Dendritic cell treated with granulocyte-macrophage colony-stimulating factor and Interleukin-4, amounts not matched to agents 40 ng/mL and 50 ng/mL, for 4 days (primary cell): ENCODE results near the gene PTPRN2.

Experiments used
- H3K27ac Mint-ChIP-seq: one replicate; pipeline ENCODE4 v1.8.0; 2022; ENCODE audit warnings: mild to moderate bottlenecking, mixed read lengths
- H3K27me3 Mint-ChIP-seq: one replicate; pipeline ENCODE4 v1.8.0; 2022; ENCODE audit warnings: mild to moderate bottlenecking, mixed read lengths
- H3K36me3 Mint-ChIP-seq: one replicate; pipeline ENCODE4 v1.8.0; 2022; ENCODE audit warnings: low read depth, mixed read lengths
- H3K4me1 Mint-ChIP-seq: one replicate; pipeline ENCODE4 v1.8.0; 2022; ENCODE audit warnings: low read depth, mixed read lengths
- H3K4me3 Mint-ChIP-seq: one replicate; pipeline ENCODE4 v1.8.0; 2022; ENCODE audit warnings: mild to moderate bottlenecking, moderate library complexity, mixed read lengths
- H3K9me3 Mint-ChIP-seq: one replicate; pipeline ENCODE4 v1.8.0; 2022; ENCODE audit warnings: mixed read lengths
- intact Hi-C: fragments of 100-400 bp; cut with micrococcal nuclease; formaldehyde crosslinking; loops from one replicate; pipeline ENCODE4 v1.15.0; 2022

Gene PTPRN2

GRCh38 chr7:157807510-157807909, 780.1 kb downstream of the PTPRN2 start:
- Mint-ChIP-seq H3K4me1 (no peaks in the 10 kb centered on the region), H3K27me3 (peaks cover 6% of the 10 kb centered on the region)
- intact Hi-C loops, result no loop called here

GRCh38 chr7:157806711-157807110, 780.9 kb downstream of the PTPRN2 start:
- H3K4me1 Mint-ChIP-seq, result no peaks in the 10 kb centered on the region
- H3K9me3 Mint-ChIP-seq, result peaks cover 10% of the 10 kb centered on the region
- no peaks in the 10 kb centered on the region for H3K36me3 Mint-ChIP-seq
- H3K27me3 Mint-ChIP-seq, result peaks cover 6% of the 10 kb centered on the region
- H3K4me3 Mint-ChIP-seq, result no peak overlapping the region
- intact Hi-C loops, result no loop called here
- H3K27ac Mint-ChIP-seq, result no peak overlapping the region

More at GRCh38 chr7:157807510-157807909, 780.1 kb downstream of the PTPRN2 start:
- H3K4me3 Mint-ChIP-seq, result no peak overlapping the region
- peaks cover 10% of the 10 kb centered on the region for H3K9me3 Mint-ChIP-seq
- no peak overlapping the region for H3K27ac Mint-ChIP-seq
- H3K36me3 Mint-ChIP-seq, result no peaks in the 10 kb centered on the region

DNA sequence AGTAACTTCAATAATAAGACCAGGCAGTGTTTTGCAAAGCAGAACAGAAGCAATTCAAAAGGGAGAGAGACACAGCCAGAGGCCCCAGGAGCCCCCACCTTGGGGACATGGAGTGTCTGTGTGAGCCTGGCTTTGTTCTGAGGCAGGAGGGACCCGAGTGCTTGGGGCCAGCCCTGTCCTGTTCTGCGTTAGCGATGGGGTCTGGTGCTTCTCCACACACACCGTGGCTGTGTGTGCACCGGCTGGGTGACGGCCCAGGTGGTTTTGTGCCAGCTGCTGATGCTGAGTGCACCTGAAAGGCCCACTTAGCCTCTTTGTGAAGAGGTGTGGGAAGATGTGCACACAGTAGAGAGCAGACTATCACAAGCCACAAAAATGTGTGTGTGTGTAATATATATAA, 781.9 kb downstream of the PTPRN2 start:
- no peak overlapping the region for H3K4me3 Mint-ChIP-seq
- H3K27me3 Mint-ChIP-seq, result peaks cover 8% of the 10 kb centered on the region
- H3K4me1 Mint-ChIP-seq, result no peaks in the 10 kb centered on the region
- no peaks in the 10 kb centered on the region for H3K36me3 Mint-ChIP-seq
- intact Hi-C loops, result no loop called here
- no peak overlapping the region for H3K27ac Mint-ChIP-seq
- peaks cover 10% of the 10 kb centered on the region for H3K9me3 Mint-ChIP-seq

GRCh38 chr7:157803906-157804305, 783.7 kb downstream of the PTPRN2 start:
- Mint-ChIP-seq H3K27ac (no peak overlapping the region), H3K27me3 (peaks cover 9% of the 10 kb centered on the region), H3K4me1 (no peaks in the 10 kb centered on the region), H3K9me3 (peaks cover 10% of the 10 kb centered on the region), H3K36me3 (no peaks in the 10 kb centered on the region), H3K4me3 (no peak overlapping the region)
- intact Hi-C loops, result no loop called here

DNA sequence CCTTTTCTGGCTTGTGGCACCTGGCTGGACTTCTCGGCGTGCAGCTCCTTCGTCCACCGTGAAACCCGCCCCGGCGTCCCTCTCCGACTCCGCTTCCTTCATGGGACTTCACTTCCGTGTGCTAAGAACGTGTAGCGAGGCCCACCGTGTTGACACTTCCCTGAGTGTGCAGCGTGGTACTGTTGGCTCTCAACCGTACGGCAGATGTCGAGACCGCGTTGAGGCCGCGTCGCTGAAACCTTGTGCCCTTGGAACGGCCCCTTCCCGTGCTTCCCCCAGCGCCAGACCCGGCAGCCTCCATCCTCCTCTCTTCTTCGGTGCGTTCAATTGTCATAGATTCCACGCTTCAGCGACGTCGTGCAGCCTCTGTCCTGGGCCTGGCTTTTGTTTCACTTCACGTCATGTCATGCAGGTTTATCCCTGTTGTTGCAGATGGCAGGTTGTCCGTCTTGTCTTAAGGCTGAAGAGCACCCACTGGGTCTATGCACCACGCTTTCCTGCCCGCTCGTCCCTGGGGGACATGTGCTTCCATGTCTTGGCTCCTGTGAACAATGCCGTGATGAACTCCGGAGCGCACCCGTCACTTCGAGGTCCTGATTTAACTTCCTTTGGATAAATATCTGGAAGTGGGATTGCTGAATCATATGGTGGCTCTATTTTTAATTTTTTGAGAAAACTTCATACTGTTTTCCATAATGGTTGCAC, 785.5 kb downstream of the PTPRN2 start:
- intact Hi-C loops, result no loop called here
- no peak overlapping the region for H3K27ac Mint-ChIP-seq
- H3K4me1 Mint-ChIP-seq, result no peaks in the 10 kb centered on the region
- H3K36me3 Mint-ChIP-seq, result no peaks in the 10 kb centered on the region
- no peaks in the 10 kb centered on the region for H3K9me3 Mint-ChIP-seq
- H3K27me3 Mint-ChIP-seq, result peaks cover 9% of the 10 kb centered on the region
- no peak overlapping the region for H3K4me3 Mint-ChIP-seq

DNA sequence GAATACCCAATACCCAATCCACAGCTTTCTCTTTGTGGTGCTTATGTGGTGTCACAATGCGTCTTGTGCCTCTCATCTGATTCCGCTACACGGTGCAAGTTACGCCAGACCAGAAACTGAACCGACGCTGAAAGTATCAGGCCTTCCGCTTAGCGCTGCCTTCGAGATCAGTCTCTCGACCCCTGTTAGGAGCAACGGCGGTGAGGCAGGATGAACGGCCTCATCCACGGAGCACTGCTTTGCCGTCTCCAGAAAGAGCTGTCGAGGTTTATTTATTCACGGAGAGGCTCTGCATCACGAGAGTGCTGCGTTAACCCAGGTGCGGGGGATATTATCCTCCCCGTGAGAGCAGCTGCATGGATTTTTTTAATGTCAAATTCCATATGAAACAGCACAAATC, 786.5 kb downstream of the PTPRN2 start:
- no peak overlapping the region for H3K4me3 Mint-ChIP-seq
- H3K9me3 Mint-ChIP-seq, result no peaks in the 10 kb centered on the region
- H3K27ac Mint-ChIP-seq, result no peak overlapping the region
- H3K4me1 Mint-ChIP-seq, result no peaks in the 10 kb centered on the region
- no peaks in the 10 kb centered on the region for H3K36me3 Mint-ChIP-seq
- intact Hi-C loops, result no loop called here
- peaks cover 9% of the 10 kb centered on the region for H3K27me3 Mint-ChIP-seq

DNA sequence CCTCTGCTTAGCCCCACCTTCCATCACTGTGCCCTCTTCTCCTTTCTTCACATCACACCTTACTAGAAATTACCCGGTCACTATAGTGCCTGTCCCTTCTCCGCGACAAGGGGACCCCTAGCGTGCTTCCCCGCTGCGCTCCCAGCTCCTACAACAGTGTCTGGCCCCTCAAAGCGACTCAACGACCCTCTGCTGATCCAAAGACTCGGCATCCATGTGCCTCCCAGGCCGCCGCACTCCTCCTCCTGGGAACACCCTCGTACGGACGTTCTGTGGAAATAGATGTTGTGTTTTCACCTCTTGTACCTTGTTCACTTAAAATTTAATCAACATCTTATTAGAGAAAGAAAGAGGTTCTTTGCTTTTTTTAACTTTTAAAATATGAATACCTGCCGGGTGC, 787.3 kb downstream of the PTPRN2 start:
- intact Hi-C loops, result no loop called here
- Mint-ChIP-seq H3K4me3 (no peak overlapping the region), H3K4me1 (no peaks in the 10 kb centered on the region), H3K36me3 (no peaks in the 10 kb centered on the region), H3K9me3 (no peaks in the 10 kb centered on the region), H3K27ac (no peak overlapping the region), H3K27me3 (peaks cover 9% of the 10 kb centered on the region)

GRCh38 chr7:157799076-157799685, 788.4 kb downstream of the PTPRN2 start:
- peaks cover 7% of the 10 kb centered on the region for H3K27me3 Mint-ChIP-seq

DNA sequence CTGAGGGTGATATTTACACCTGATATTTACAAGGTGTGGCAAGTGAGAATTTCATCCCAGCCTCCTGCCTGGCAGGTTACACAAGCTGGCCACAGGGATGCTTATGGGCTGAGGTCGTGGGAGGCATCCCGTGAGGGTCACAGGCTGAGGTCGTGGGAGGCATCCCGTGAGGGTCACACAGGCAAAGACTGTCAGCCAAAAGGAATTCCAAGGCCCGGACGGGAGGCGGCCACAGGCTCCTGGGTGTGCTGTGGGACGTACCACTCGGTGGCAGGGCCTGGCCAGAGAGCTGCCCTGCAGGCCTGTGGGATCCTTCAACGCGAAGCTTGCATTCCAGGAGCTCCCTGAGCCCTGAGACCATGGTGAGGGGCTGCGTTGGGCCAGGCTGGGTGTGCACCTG, 790.3 kb downstream of the PTPRN2 start:
- H3K9me3 Mint-ChIP-seq, result no peaks in the 10 kb centered on the region
- H3K36me3 Mint-ChIP-seq, result no peaks in the 10 kb centered on the region
- peaks cover 7% of the 10 kb centered on the region for H3K27me3 Mint-ChIP-seq
- no peaks in the 10 kb centered on the region for H3K4me1 Mint-ChIP-seq
- no peak overlapping the region for H3K27ac Mint-ChIP-seq
- H3K4me3 Mint-ChIP-seq, result no peak overlapping the region
- intact Hi-C loops, result no loop called here

More at GRCh38 chr7:157799076-157799685, 788.4 kb downstream of the PTPRN2 start:
- Mint-ChIP-seq H3K27ac (no peak overlapping the region), H3K4me3 (no peak overlapping the region), H3K4me1 (no peaks in the 10 kb centered on the region), H3K36me3 (no peaks in the 10 kb centered on the region), H3K9me3 (no peaks in the 10 kb centered on the region)
- intact Hi-C loops, result no loop called here

DNA sequence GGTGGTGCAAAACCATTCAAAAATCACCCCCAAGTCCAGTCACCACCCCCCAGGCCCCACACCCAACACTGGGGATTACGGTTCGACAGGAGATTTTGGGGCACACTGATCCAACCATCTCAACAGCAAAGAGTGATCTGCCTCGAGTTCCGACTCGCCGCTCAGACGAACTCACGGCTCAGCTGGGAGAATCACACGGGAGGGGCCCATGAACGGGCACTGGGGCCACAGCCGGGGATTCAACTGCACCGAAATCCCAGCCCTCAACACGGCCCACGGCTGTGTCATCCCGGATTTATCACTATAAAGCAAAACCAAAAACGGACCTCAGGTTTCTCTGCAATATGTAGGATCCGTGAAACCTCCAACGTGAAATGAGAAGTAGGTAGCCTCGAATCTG, 790.8 kb downstream of the PTPRN2 start:
- Mint-ChIP-seq H3K27ac (no peak overlapping the region), H3K4me1 (no peaks in the 10 kb centered on the region), H3K4me3 (no peak overlapping the region), H3K36me3 (no peaks in the 10 kb centered on the region), H3K9me3 (no peaks in the 10 kb centered on the region), H3K27me3 (peaks cover 7% of the 10 kb centered on the region)
- intact Hi-C loops, result no loop called here

DNA sequence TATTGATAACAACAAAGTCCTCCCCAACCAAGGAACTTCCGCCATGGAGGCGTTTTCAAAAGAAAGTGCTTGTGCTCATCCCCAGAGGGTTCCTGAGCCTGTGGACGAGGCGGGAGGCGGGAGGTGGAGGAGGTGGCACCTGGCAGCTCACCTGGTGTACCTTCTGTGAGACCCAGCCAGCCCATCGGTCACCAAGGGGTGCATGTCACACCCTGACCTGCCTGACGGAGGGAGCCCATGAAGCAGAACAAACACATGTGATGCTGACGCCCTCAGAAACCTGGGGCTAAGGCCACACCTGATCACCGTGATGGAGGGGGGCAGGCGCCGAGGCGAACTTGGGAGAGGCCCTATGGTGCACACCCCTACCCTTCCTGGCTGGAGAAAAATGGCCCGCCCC, 792.0 kb downstream of the PTPRN2 start:
- H3K4me1 Mint-ChIP-seq, result no peaks in the 10 kb centered on the region
- intact Hi-C loops, result no loop called here
- H3K27me3 Mint-ChIP-seq, result peaks cover 5% of the 10 kb centered on the region
- H3K9me3 Mint-ChIP-seq, result no peaks in the 10 kb centered on the region
- H3K27ac Mint-ChIP-seq, result no peak overlapping the region
- no peaks in the 10 kb centered on the region for H3K36me3 Mint-ChIP-seq
- no peak overlapping the region for H3K4me3 Mint-ChIP-seq

DNA sequence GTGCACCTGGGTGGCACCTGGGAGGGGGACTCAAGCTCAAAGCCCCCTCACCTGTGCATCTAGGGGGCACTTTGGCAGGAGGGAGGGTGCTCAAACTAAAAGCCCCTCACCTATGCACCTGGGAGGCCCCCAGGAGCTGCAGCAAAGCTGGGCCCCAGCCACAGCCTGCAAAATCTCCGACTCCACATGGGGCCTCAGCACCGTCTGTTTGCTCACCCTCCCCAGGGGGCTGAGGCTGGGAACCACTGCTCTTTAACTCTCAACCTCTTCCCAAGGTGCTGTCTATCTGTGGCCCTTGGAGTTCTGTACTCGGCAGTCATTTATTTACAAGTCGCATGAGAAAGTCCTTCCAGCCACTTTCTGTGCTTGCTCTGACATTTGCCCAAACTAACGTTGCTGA, 792.4 kb downstream of the PTPRN2 start:
- Mint-ChIP-seq H3K27ac (no peak overlapping the region), H3K27me3 (peaks cover 4% of the 10 kb centered on the region), H3K4me1 (no peaks in the 10 kb centered on the region), H3K36me3 (no peaks in the 10 kb centered on the region), H3K9me3 (no peaks in the 10 kb centered on the region), H3K4me3 (no peak overlapping the region)
- intact Hi-C loops, result no loop called here

DNA sequence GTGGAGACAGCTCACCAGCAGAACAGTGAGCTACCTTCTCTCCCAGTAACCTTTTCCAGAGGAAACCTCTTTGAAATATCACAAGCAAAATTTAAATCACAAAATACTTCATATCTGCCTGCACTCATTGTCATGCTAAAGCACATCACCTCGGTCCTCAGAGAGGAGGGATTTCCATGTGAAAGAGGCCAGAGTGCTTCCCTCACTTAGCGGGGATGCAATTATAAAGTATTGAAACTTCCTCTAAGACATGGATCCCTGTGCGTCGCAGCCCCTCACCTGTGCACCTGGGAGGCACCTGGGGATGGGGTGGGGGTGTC, 792.9 kb downstream of the PTPRN2 start:
- Mint-ChIP-seq H3K27ac (no peak overlapping the region), H3K27me3 (peaks cover 4% of the 10 kb centered on the region), H3K36me3 (no peaks in the 10 kb centered on the region), H3K4me1 (no peaks in the 10 kb centered on the region), H3K4me3 (no peak overlapping the region), H3K9me3 (no peaks in the 10 kb centered on the region)
- intact Hi-C loops, result no loop called here

- intact Hi-C loops, result no loop called here
- H3K4me1 Mint-ChIP-seq, result no peaks in the 10 kb centered on the region
- H3K4me3 Mint-ChIP-seq, result no peak overlapping the region
- no peaks in the 10 kb centered on the region for H3K9me3 Mint-ChIP-seq
- H3K27ac Mint-ChIP-seq, result no peak overlapping the region
- peaks cover 4% of the 10 kb centered on the region for H3K27me3 Mint-ChIP-seq
- H3K36me3 Mint-ChIP-seq, result no peaks in the 10 kb centered on the region
Measured at GRCh38 chr7:157793973-157794745, 793.5 kb downstream of the PTPRN2 start.
